Calu3 (cell line): ENCODE results near the gene HERPUD1. TPM values are rescaled to one million over a fixed set of nuclear protein-coding genes. Genes with fewer than 3 reads are reported as not detected.

Source experiments
- BruUV-seq: library from RNA; stranded (reverse); fragments of 400-500 nt; replicated peaks from 2 replicates; lab custom pipeline; 2021; lab: Mats Ljungman, UMichigan
- CTCF ChIA-PET: fragments of 300-600 bp; sonication (Branson Sonifier 250); formaldehyde crosslinking; loops from one replicate; lab custom pipeline; 2022; ENCODE audit warnings: antibody characterized with exemption; lab: Charles Lee
- DNase-seq: peaks from one replicate; pipeline ENCODE4 v3.0.0; 2022
- H3K27ac Mint-ChIP-seq: one replicate; pipeline ENCODE4 v1.8.0; 2022; ENCODE audit warnings: mixed read lengths; ENCODE audit not compliant: unreplicated experiment
- H3K27me3 Mint-ChIP-seq: one replicate; pipeline ENCODE4 v1.8.0; 2022; ENCODE audit warnings: mixed read lengths; ENCODE audit not compliant: unreplicated experiment
- H3K36me3 Mint-ChIP-seq: one replicate; pipeline ENCODE4 v1.8.0; 2022; ENCODE audit warnings: mild to moderate bottlenecking, moderate library complexity, mixed read lengths; ENCODE audit not compliant: insufficient read depth, unreplicated experiment
- H3K4me1 Mint-ChIP-seq: one replicate; pipeline ENCODE4 v1.8.0; 2022; ENCODE audit warnings: mild to moderate bottlenecking, low read depth, mixed read lengths; ENCODE audit not compliant: unreplicated experiment
- H3K4me3 Mint-ChIP-seq: one replicate; pipeline ENCODE4 v1.8.0; 2022; ENCODE audit warnings: mild to moderate bottlenecking, low read depth, moderate library complexity, mixed read lengths; ENCODE audit not compliant: unreplicated experiment
- H3K9me3 Mint-ChIP-seq: one replicate; pipeline ENCODE4 v1.8.0; 2022; ENCODE audit warnings: low read depth, mixed read lengths; ENCODE audit not compliant: unreplicated experiment
- CTCF ChIP-seq: fragments of 200-600 bp; IDR thresholded peaks from one replicate; pipeline ENCODE4 v1.8.0; 2022; ENCODE audit warnings: antibody characterized with exemption; ENCODE audit not compliant: unreplicated experiment
- intact Hi-C: fragments of 100-400 bp; cut with micrococcal nuclease; formaldehyde crosslinking; loops from one replicate; pipeline ENCODE4 v1.10.0; 2022; ENCODE audit not compliant: unreplicated experiment
- total RNA-seq: library from RNA; stranded (reverse); gene quantifications from 2 replicates; pipeline ENCODE4 v1.2.3, GENCODE V29; 2022

Gene HERPUD1
- total RNA-seq, 1 experiment from 2014 or later = 116 TPM

- no peak for TF ChIP-seq CTCF
- no peak for DNase-seq
- H3K4me3 Mint-ChIP-seq = peak overlapping the region; percentile 96
- H3K36me3 Mint-ChIP-seq = peaks cover 51% of the 10 kb centered on the region
- peaks cover 10% of the 10 kb centered on the region for H3K4me1 Mint-ChIP-seq
- H3K27me3 Mint-ChIP-seq = peaks cover 13% of the 10 kb centered on the region
- H3K9me3 Mint-ChIP-seq = peaks cover 2% of the 10 kb centered on the region
- no TSS peak for BruUV-seq
- peak overlapping the region; percentile 100 for H3K27ac Mint-ChIP-seq
- CTCF ChIA-PET = interaction anchor here (0.7 kb wide), 2 partner anchors 55 to 130 kb away, joined by 4 to 5 read pairs; no protein-coding TSS in a partner anchor
- intact Hi-C loops = loop anchor here (10.0 kb wide), 2 partner anchors 66 to 324 kb away; partner anchors contain the start of gene SLC12A3
Observed at GRCh38 chr16:56930486-56931270, 1.3 kb upstream of the HERPUD1 start.

- no peak for DNase-seq
- intact Hi-C loops = loop anchor here (10.0 kb wide), 2 partner anchors 67 to 323 kb away; partner anchors contain the start of gene SLC12A3
- H3K4me1 Mint-ChIP-seq = peaks cover 12% of the 10 kb centered on the region
- TSS peak; percentile 98 for BruUV-seq
- peaks cover 13% of the 10 kb centered on the region for H3K27me3 Mint-ChIP-seq
- peaks cover 2% of the 10 kb centered on the region for H3K9me3 Mint-ChIP-seq
- no peak for TF ChIP-seq CTCF
- CTCF ChIA-PET = interaction anchor here (0.7 kb wide), 2 partner anchors 54 to 129 kb away, joined by 4 to 5 read pairs; no protein-coding TSS in a partner anchor
- peak overlapping the region; percentile 100 for H3K27ac Mint-ChIP-seq
- H3K4me3 Mint-ChIP-seq = peak overlapping the region; percentile 96
- H3K36me3 Mint-ChIP-seq = peaks cover 58% of the 10 kb centered on the region
Observed at GRCh38 chr16:56931271-56931891, 561 bp upstream of the HERPUD1 start.

- CTCF ChIA-PET = no interaction called here
- peaks cover 12% of the 10 kb centered on the region for H3K4me1 Mint-ChIP-seq
- peak; percentile 72 for DNase-seq
- H3K27ac Mint-ChIP-seq = peak overlapping the region; percentile 100
- BruUV-seq = no TSS peak
- intact Hi-C loops = loop anchor here (10.0 kb wide), 2 partner anchors 68 to 322 kb away; partner anchors contain the start of gene SLC12A3
- peaks cover 13% of the 10 kb centered on the region for H3K27me3 Mint-ChIP-seq
- H3K36me3 Mint-ChIP-seq = peaks cover 74% of the 10 kb centered on the region
- peaks cover 2% of the 10 kb centered on the region for H3K9me3 Mint-ChIP-seq
- no peak for TF ChIP-seq CTCF
- H3K4me3 Mint-ChIP-seq = peak overlapping the region; percentile 96
Observed at GRCh38 chr16:56932721-56933619, 1.0 kb downstream of the HERPUD1 start.
